ENCODE results near the gene GPC5.
A peak's percentile ranks its signal among the peaks of the same experiment; 100 is the strongest.

GPC5 gene

DNA sequence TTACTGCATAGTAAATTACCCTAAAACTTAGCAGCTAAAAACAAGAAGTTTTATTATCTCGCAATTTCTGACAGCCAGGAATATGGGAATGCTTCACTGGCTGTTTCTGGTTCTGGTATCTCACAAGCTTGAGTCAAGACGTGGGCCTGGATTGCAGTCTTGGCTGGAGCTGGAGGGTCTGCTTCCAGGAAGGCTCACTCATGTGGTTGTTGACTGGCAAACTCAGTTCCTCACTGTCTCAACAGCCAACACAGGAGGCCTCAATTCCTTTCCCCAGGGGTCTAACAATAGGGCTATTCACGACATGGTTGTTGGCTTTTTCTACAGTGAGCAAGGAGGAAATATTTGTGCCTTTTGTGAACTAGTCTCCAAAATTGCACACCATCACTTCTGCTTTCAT, 146.3 kb downstream of the GPC5 start:
- DNase-seq, result no peak

- no peak for DNase-seq
Observed at GRCh38 chr13:91546900-91547299, 148.5 kb downstream of the GPC5 start.

DNA sequence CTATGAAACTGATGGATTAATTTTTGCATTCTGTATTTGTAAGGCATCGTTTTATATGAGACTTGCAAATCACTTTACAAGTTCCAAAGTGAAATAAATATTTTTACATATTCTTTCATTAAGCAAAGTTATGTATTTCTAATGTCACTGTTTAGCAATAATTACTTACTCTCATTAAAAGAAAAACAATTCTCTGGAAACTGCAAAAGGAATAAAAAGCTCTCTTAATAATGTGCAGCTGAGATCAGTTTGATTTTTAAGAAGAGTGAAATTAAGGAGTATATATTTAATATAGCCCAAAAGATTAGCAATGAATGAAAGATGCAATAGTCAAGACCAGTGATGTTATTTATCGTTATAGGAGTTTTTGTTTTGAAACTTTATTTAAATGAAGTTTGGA, 155.2 kb downstream of the GPC5 start:
- no peak for DNase-seq

- DNase-seq, result no peak
Observed at GRCh38 chr13:91554101-91554500, 155.7 kb downstream of the GPC5 start.

DNA sequence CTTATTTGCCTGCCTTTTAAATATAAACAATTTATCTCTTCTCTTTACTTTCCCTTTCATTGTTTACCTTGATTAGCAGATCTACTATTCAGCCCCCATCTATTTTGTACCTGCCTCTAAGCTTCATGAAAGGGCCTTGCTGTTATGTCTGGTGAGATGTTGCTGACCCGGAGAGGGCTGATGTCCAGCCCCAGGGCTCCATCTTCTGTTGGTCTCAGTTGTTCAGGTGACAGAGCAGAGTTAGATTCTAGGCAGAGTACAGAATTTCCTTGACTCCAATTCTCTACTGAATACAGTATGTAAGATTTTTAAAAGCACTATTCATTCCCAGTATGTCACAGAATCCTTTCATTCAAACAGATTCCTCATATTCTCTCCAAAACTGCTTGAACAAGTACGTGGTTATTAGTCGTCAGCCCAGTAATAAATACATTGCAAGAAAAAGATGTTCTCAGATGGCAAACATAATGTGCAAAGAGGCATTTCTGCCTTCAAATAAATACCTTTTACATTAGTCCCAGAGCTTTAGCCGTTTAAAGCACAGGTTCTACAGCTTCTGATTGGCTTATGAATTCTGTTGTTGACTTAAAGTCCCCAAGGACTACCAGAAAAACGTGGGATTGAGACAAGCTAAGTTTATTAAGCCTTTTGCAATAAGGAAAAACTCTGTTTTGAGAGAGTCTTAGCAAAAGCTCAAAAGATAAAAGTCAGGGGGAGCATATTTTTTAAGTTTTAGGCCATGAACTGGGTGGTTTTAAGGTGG, 159.1 kb downstream of the GPC5 start:
- DNase-seq, result no peak

DNA sequence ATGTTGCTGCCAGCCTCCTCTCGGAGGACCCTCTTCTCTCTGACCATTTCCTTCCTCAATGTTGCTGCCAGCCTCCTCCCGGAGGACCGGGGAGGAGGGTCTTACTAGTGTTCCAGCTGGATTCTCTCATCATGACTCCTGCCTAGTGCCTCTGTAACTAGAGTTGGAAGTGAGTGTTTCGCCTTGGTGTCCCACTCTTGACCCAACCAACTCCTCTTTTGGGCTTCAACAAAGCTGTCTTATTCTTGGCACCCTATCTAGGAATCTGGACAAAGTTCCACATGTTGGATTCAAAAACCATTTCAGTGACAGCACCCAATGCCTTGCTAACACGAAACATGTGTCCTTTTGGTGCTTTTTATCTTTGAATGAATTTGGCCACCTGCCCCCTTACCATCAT, 165.4 kb downstream of the GPC5 start:
- no peak for DNase-seq

DNA sequence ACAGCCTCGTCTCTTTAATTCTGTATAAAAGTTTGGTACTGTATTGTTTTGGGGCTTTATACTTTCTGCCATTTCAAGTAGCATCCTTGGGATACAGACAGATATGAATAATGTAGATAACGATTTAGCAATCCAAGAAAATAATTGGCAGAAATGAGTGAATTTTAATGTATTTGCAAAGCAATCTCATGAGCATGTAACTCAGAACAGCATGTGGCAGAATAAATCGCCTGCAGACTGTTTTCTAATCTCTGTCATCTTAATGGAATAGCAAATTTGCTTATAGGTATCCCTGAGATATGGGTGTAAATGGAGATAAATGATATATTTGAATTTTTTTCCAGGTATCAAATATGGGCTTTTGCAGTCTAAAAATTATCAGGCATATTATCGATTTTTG, 166.0 kb downstream of the GPC5 start:
- no peak for DNase-seq

DNA sequence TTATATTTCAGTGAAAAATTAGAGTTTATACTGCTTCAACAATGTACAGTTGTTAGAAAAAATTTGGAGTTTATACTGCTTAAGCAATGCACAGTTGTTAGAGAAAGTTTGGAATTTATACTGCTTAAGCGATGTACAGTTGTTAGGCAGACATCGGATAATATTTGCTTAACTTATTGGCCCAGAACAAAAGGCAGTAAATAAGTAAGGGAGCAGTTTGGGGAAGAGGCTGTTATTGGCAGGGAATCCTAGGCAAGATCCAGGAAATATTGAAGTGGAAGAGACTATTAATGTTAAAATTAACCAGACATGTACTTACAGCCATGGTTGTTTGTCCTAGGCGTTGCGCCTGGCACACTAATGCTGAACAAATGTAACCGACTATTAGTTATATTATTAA, 166.9 kb downstream of the GPC5 start:
- DNase-seq, result no peak

- no peak for DNase-seq
Observed at GRCh38 chr13:91567485-91568207, 169.2 kb downstream of the GPC5 start.

DNA sequence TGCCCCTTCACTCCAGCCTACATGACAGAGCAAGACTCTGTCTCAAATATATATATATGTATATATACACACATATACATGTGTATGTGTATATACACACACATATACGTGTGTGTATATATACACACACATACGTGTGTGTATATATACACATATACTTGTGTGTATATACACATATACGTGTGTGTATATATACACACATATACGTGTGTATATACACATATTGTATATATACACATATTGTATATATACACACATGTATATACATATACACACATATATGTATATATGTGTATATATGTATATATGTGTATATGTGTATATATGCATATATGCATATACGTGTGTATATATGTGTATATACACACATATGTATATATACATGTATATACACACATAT, 173.3 kb downstream of the GPC5 start:
- DNase-seq, result no peak

GRCh38 chr13:91572439-91572838, 174.0 kb downstream of the GPC5 start:
- DNase-seq, result no peak

- no peak for DNase-seq
Observed at GRCh38 chr13:91572944-91573598, 174.7 kb downstream of the GPC5 start.

DNA sequence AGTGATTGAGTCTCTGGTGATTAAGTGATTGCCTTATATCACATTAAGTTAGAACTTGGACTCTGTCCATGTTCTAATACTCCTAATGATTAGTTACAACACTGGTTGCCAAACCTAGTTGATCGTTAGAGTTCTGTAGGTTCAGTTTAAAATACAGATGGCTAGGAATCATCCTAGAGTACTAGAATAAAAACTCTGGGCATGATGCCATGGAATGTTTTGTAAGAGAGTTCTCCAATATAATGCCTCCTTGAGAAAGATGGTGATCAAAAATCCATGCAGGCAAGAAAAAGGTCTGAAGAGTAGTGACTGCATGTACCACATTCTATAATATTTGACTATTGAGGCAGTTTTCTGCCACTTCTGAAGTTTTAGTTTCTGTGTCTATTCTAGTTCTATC, 176.3 kb downstream of the GPC5 start:
- no peak for DNase-seq

DNA sequence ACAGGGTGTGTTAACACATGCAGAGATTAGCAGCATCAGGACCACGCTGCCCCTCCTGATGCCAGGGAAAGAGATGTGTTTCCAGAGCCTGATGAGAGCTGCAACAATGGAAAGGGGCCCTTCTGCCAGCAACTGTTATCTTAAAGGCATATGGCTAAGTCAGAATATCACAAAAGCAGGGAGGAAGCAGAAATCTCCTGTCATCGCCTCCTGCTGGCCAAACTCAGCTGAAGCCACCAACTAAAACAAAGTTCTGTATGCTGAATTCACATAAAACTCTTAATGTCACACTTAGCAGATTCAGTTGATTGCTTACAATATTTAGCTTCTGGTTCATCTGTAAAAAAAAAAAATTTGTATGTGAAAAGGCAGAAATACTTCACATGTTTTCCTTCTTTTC, 178.2 kb downstream of the GPC5 start:
- DNase-seq, result peak; percentile 6

DNA sequence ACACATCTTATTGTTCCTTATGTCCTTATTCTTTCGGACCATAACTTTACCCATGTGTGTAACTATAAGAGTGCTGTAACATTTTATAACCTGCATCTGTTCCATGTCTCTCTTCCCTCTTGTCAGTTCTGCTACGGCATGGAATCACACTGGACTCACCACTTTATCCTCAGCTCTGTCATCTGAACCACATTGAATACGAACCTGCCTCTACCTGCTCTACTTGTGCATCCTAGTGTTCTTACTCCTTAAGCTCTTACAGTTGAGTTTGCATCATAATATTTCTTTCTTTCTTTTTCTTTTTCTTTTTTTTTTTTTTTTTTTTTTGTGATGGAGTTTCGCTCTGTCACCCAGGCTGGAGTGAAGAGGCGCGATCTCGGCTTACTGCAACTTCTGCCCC, 180.9 kb downstream of the GPC5 start:
- DNase-seq, result no peak

DNA sequence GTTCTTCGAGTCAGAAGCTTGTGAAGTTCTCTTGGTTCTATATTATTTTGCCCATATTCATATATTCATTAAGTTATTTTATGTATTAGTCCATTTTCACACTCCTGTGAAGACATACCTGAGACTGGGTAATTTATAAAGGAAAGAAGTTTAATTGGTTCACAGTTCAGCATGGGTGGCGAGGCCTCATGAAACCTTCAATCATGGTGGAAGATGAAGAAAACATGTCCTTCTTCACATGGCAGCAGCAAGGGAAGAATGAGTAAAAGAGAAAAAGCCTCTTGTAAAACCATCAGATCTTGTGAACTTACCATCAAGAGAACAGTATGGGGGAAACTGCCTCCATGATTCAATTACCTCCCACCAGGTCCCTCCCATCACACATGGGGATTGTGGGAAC, 182.3 kb downstream of the GPC5 start:
- no peak for DNase-seq

- no peak for DNase-seq
Observed at GRCh38 chr13:91586609-91587008, 188.2 kb downstream of the GPC5 start.

- no peak for DNase-seq
Observed at GRCh38 chr13:91588541-91588940, 190.1 kb downstream of the GPC5 start.

- no peak for DNase-seq
Observed at GRCh38 chr13:91592056-91593014, 193.9 kb downstream of the GPC5 start.

- DNase-seq, result no peak
Observed at GRCh38 chr13:91593456-91593855, 195.0 kb downstream of the GPC5 start.

GRCh38 chr13:91594061-91594460, 195.6 kb downstream of the GPC5 start:
- no peak for DNase-seq

DNA sequence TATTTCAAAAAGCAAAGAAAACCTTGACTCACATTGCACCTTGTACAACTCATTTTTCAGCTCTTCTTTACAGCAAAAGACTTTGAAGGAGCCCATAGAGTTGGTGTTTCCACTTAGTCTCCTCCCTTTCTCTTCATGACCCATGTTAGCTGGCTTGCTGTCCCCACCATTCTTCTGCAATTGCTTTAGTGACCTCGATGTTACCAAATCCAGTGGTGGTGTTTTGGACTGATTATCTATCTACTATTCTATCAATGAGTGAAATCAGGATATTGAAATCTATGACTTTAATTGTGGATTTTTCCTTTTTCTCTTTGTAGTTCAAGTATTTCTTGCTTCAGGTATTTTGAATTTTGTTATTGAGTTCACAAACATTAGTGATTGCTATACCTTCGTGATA, 197.3 kb downstream of the GPC5 start:
- DNase-seq, result no peak

- no peak for DNase-seq
Observed at GRCh38 chr13:91596842-91597241, 198.4 kb downstream of the GPC5 start.

Data from stimulated activated CD4-positive, alpha-beta T cell treated with anti-CD3 and anti-CD28 coated beads, Interleukin-15, amount 100 ng/mL, for 24 hours (primary cell).